ENCODE data around the gene TEX51. TPM values are rescaled to one million over a fixed set of nuclear protein-coding genes. Genes with fewer than 3 reads are reported as not detected.

Gene TEX51
- total RNA-seq, 2 experiments from 2014 or later, result not detected

DNA sequence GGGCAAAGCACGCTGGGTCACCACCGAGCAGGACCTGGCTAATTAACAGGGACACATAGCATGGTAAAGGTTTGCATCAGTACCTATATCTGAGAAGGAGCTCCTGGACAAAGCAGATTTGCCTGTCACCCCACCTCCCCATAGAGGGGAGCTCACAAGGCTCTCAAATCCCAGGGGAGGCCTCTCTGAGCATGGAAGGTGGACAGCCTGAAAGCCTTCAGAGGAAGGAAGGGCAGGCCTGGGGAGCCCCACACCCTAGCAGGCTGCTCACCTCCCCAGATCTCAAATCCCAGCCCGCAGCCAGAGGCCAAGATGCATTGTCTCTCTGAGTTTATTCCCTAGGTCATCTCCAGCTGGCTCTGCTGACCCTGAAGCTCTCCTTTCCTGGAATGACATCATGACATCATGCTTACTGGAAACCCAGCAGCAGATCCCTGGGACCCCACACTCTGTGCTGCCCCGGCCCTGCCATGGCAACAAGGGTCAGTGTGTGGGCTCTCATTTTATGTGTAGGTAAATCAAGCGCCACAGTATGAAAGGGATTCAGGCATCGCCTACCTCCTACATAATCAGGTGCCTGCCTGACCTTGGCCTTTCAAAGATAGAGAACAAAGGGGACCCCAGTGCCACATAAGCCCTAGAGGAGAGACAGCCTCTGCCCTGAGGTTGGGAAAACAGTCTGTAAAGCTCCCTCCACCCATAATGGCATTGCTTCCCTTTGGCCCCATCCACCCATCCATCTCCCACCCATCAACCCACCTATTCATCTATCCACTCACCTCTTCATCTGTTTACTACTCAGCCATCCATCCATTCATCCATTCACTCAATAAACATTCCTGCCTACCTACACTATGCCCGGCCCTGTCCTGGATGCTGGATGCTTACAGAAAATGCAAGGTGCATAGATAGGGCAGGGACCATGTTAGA is 15.7 kb upstream of the TEX51 start:
- Histone ChIP-seq H3K4me3 (ENCODE audit: low read depth, low read length, poor library complexity, severe bottlenecking) (no peak overlapping the region), H3K36me3 (ENCODE audit: insufficient read depth, low read length) (no peaks in the 10 kb centered on the region), H3K79me2 (ENCODE audit: insufficient read depth, low read depth, low read length) (no peaks in the 10 kb centered on the region), H4K20me1 (ENCODE audit: insufficient read depth, low read length) (no peaks in the 10 kb centered on the region), H3K4me1 (ENCODE audit: insufficient read depth, low read length, poor library complexity, severe bottlenecking) (no peaks in the 10 kb centered on the region), H3K4me2 (ENCODE audit: low read length) (no peak overlapping the region), H3K9me3 (ENCODE audit: low read length) (no peaks in the 10 kb centered on the region), H2AFZ (ENCODE audit: low read length) (no peak overlapping the region), H3K9me2 (ENCODE audit: insufficient read depth, low read length) (no peaks in the 10 kb centered on the region), H3K27ac (ENCODE audit: low read depth, low read length, poor library complexity, severe bottlenecking) (no peak overlapping the region)
- TF ChIP-seq, protein P1, sequence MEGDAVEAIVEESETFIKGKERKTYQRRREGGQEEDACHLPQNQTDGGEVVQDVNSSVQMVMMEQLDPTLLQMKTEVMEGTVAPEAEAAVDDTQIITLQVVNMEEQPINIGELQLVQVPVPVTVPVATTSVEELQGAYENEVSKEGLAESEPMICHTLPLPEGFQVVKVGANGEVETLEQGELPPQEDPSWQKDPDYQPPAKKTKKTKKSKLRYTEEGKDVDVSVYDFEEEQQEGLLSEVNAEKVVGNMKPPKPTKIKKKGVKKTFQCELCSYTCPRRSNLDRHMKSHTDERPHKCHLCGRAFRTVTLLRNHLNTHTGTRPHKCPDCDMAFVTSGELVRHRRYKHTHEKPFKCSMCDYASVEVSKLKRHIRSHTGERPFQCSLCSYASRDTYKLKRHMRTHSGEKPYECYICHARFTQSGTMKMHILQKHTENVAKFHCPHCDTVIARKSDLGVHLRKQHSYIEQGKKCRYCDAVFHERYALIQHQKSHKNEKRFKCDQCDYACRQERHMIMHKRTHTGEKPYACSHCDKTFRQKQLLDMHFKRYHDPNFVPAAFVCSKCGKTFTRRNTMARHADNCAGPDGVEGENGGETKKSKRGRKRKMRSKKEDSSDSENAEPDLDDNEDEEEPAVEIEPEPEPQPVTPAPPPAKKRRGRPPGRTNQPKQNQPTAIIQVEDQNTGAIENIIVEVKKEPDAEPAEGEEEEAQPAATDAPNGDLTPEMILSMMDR (conservative IDR thresholded peaks at IDR 0.05; ENCODE audit: low read length), result no peak
- no peak for TF ChIP-seq EZH2phosphoT487 (IDR thresholded peaks at IDR 0.05; ENCODE audit: borderline replicate concordance, low read depth, low read length)
- CTCF ChIA-PET (ENCODE audit: unreplicated experiment), result no interaction called here
- intact Hi-C loops (cut with micrococcal nuclease; ENCODE audit: unreplicated experiment), result no loop called here
- BruUV-seq (replicated peaks), result no TSS peak
- POLR2A ChIA-PET, result no interaction called here
- DNase-seq (ENCODE audit: low spot score), result no peak

DNA sequence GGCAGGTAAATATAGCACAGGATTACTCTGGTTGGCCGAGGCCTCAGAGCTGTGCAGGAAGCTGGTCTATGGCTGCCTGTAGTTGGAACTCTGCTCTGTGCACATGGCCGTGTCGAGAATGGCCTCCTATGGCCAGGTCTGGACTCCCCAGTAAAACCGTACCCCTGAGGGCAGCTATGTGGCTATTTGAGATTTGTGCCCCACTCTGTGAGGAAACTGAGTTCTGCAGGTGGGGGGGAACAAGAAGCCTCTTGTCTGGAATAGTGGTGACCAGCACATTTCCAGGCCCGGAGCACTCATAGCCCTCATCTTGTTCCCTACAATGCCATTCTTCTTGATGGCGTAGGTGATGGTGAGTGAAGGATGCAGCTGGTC is 15.0 kb upstream of the TEX51 start:
- POLR2A ChIA-PET, result no interaction called here
- Histone ChIP-seq H3K9me2 (ENCODE audit: insufficient read depth, low read length) (no peaks in the 10 kb centered on the region), H3K27ac (ENCODE audit: low read depth, low read length, poor library complexity, severe bottlenecking) (no peak overlapping the region), H4K20me1 (ENCODE audit: insufficient read depth, low read length) (no peaks in the 10 kb centered on the region), H3K4me1 (ENCODE audit: insufficient read depth, low read length, poor library complexity, severe bottlenecking) (no peaks in the 10 kb centered on the region), H3K79me2 (ENCODE audit: insufficient read depth, low read depth, low read length) (no peaks in the 10 kb centered on the region), H3K4me3 (ENCODE audit: low read depth, low read length, poor library complexity, severe bottlenecking) (no peak overlapping the region), H2AFZ (ENCODE audit: low read length) (no peak overlapping the region), H3K4me2 (ENCODE audit: low read length) (no peak overlapping the region), H3K9me3 (ENCODE audit: low read length) (no peaks in the 10 kb centered on the region), H3K36me3 (ENCODE audit: insufficient read depth, low read length) (no peaks in the 10 kb centered on the region)
- DNase-seq (ENCODE audit: low spot score), result no peak
- CTCF ChIA-PET (ENCODE audit: unreplicated experiment), result no interaction called here
- no TSS peak for BruUV-seq (replicated peaks)
- intact Hi-C loops (cut with micrococcal nuclease; ENCODE audit: unreplicated experiment), result no loop called here
- TF ChIP-seq EZH2phosphoT487 (IDR thresholded peaks at IDR 0.05; ENCODE audit: borderline replicate concordance, low read depth, low read length), result no peak
- TF ChIP-seq, protein P1 (conservative IDR thresholded peaks at IDR 0.05; ENCODE audit: low read length), result no peak

All from OCI-LY7 (cell line).